PFSK-1 (cell line): ENCODE measurements around the gene KRTAP22-2.

Source experiments
- FOXP2 ChIP-seq: optimal IDR thresholded peaks from 2 replicates; pipeline ENCODE3; 2011; ENCODE audit warnings: borderline replicate concordance, control low read depth, inconsistent platforms; ENCODE audit not compliant: insufficient read depth; ENCODE audit errors: extremely low read length, extremely low read depth
- POLR2AphosphoS5 ChIP-seq: IDR thresholded peaks from 2 replicates; pipeline ENCODE4 v1.6.1; 2012; ENCODE audit warnings: low read depth, mild to moderate bottlenecking, control low read depth, low read length, moderate library complexity
- REST ChIP-seq, 2 experiments: IDR thresholded peaks; 2 replicates each; pipeline versions ENCODE4 v1.6.1 to v1.8.0; 2011 to 2012; ENCODE audit warnings: low read depth in 2 of 2, low read length in 2 of 2, control low read depth in 1 of 2, inconsistent platforms in 1 of 2, mild to moderate bottlenecking in 1 of 2, moderate library complexity in 1 of 2; ENCODE audit not compliant: insufficient read depth in 1 of 2
- SIN3A ChIP-seq: IDR thresholded peaks from 2 replicates; pipeline ENCODE4 v1.6.1; 2012; ENCODE audit warnings: mild to moderate bottlenecking, low read length, moderate library complexity, borderline replicate concordance; ENCODE audit not compliant: insufficient read depth
- TAF1 ChIP-seq: IDR thresholded peaks from 2 replicates; pipeline ENCODE4 v1.6.1; 2012; ENCODE audit warnings: low read length, control low read depth, borderline replicate concordance; ENCODE audit not compliant: insufficient read depth

Gene KRTAP22-2

GRCh38 chr21:30561264-30561895, 28.8 kb downstream of the KRTAP22-2 start, which contains the start of gene KRTAP19-7:
Gene KRTAP19-7 (minus strand): TSS chr21:30561314. CDS start chr21:30561289, 25 bp downstream.
- TF ChIP-seq SIN3A, result no peak
- no peak for TF ChIP-seq FOXP2
- no peak for TF ChIP-seq POLR2AphosphoS5
- TF ChIP-seq TAF1, result no peak
- TF ChIP-seq REST (IDR thresholded peaks at IDR 0.05; ENCODE audit: insufficient read depth in 1 of 2, low read depth in 2 of 2, low read length in 2 of 2), result no peak

- TF ChIP-seq POLR2AphosphoS5, result no peak
- TF ChIP-seq SIN3A, result no peak
- no peak for TF ChIP-seq REST (IDR thresholded peaks at IDR 0.05; ENCODE audit: insufficient read depth in 1 of 2, low read depth in 2 of 2, low read length in 2 of 2)
- TF ChIP-seq TAF1, result no peak
- TF ChIP-seq FOXP2, result no peak
Observed at GRCh38 chr21:30555095-30555494, 35.1 kb downstream of the KRTAP22-2 start.

GRCh38 chr21:30552782-30553181, 37.4 kb downstream of the KRTAP22-2 start:
- TF ChIP-seq POLR2AphosphoS5 (no peak), REST (IDR thresholded peaks at IDR 0.05; ENCODE audit: insufficient read depth in 1 of 2, low read depth in 2 of 2, low read length in 2 of 2) (no peak), SIN3A (no peak), FOXP2 (no peak), TAF1 (no peak)

- TF ChIP-seq SIN3A (no peak), REST (IDR thresholded peaks at IDR 0.05; ENCODE audit: insufficient read depth in 1 of 2, low read depth in 2 of 2, low read length in 2 of 2) (no peak), POLR2AphosphoS5 (no peak), FOXP2 (no peak), TAF1 (no peak)
Observed at GRCh38 chr21:30541764-30542163, 48.4 kb downstream of the KRTAP22-2 start, which contains the start of gene KRTAP19-6. Gene KRTAP19-6 (minus strand): TSS chr21:30541864. CDS start chr21:30541833, 31 bp downstream.
